ENCODE results near the gene ACSL1. TPM values are rescaled to one million over a fixed set of nuclear protein-coding genes. Genes with fewer than 3 reads are reported as not detected.
"Not testable (repeated sequence)": the region's sequence is repeated elsewhere in the genome, so short reads cannot be mapped to it uniquely, and the experiment has no call there.

The ACSL1 gene
- total RNA-seq, 1 donor from 2014 or later = 18.0 TPM

- no peak for DNase-seq (ENCODE audit: low spot score in 2 of 2, unreplicated experiment in 2 of 2)
- Mint-ChIP-seq H3K9me3 (no peaks in the 10 kb centered on the region), H3K4me1 (peaks cover 7% of the 10 kb centered on the region), H3K4me3 (no peak overlapping the region), H3K27ac (no peak overlapping the region), H3K27me3 (ENCODE audit: low read depth) (peaks cover 31% of the 10 kb centered on the region), H3K36me3 (no peaks in the 10 kb centered on the region)
- no peak for TF ChIP-seq CTCF (IDR thresholded peaks at IDR 0.05; ENCODE audit: unreplicated experiment)
These were observed 18.3 kb upstream of the ACSL1 start for GRCh38 chr4:184843984-184844554.

GRCh38 chr4:184839075-184839399 lies 13.3 kb upstream of the ACSL1 start:
- H3K27me3 Mint-ChIP-seq (ENCODE audit: low read depth) = peaks cover 19% of the 10 kb centered on the region
- not testable (repeated sequence) for H3K9me3 Mint-ChIP-seq

GRCh38 chr4:184838249-184839074 lies 12.7 kb upstream of the ACSL1 start:
- no peaks in the 10 kb centered on the region for H3K36me3 Mint-ChIP-seq
- peaks cover 18% of the 10 kb centered on the region for H3K27me3 Mint-ChIP-seq (ENCODE audit: low read depth)
- no peaks in the 10 kb centered on the region for H3K9me3 Mint-ChIP-seq
- peaks cover 5% of the 10 kb centered on the region for H3K4me1 Mint-ChIP-seq
- TF ChIP-seq CTCF (IDR thresholded peaks at IDR 0.05; ENCODE audit: unreplicated experiment) = no peak
- H3K4me3 Mint-ChIP-seq = no peak overlapping the region
- no peak overlapping the region for H3K27ac Mint-ChIP-seq
- DNase-seq (ENCODE audit: low spot score in 2 of 2, unreplicated experiment in 2 of 2) = no peak

More at GRCh38 chr4:184839075-184839399, 13.3 kb upstream of the ACSL1 start:
- H3K36me3 Mint-ChIP-seq; DNase-seq (ENCODE audit: low spot score in 2 of 2, unreplicated experiment in 2 of 2); H3K4me1 Mint-ChIP-seq; H3K27ac Mint-ChIP-seq; H3K4me3 Mint-ChIP-seq: not testable (repeated sequence)

GRCh38 chr4:184836613-184837012 lies 10.8 kb upstream of the ACSL1 start:
- Mint-ChIP-seq H3K4me3 (no peak overlapping the region), H3K27me3 (ENCODE audit: low read depth) (peaks cover 7% of the 10 kb centered on the region), H3K36me3 (no peaks in the 10 kb centered on the region), H3K27ac (no peak overlapping the region), H3K4me1 (peaks cover 5% of the 10 kb centered on the region), H3K9me3 (no peaks in the 10 kb centered on the region)
- no peak for DNase-seq (ENCODE audit: low spot score in 2 of 2, unreplicated experiment in 2 of 2)
- TF ChIP-seq CTCF (IDR thresholded peaks at IDR 0.05; ENCODE audit: unreplicated experiment) = no peak

- H3K27me3 Mint-ChIP-seq (ENCODE audit: low read depth) = peaks cover 22% of the 10 kb centered on the region
- TF ChIP-seq CTCF (IDR thresholded peaks at IDR 0.05; ENCODE audit: unreplicated experiment) = no peak
- H3K4me1 Mint-ChIP-seq = no peaks in the 10 kb centered on the region
- no peak for DNase-seq (ENCODE audit: low spot score in 2 of 2, unreplicated experiment in 2 of 2)
- no peaks in the 10 kb centered on the region for H3K36me3 Mint-ChIP-seq
- no peak overlapping the region for H3K27ac Mint-ChIP-seq
- no peaks in the 10 kb centered on the region for H3K9me3 Mint-ChIP-seq
- H3K4me3 Mint-ChIP-seq = no peak overlapping the region
These were observed 7.5 kb upstream of the ACSL1 start for GRCh38 chr4:184833046-184833838.

GRCh38 chr4:184831153-184831552 lies 5.4 kb upstream of the ACSL1 start:
- Mint-ChIP-seq H3K9me3 (no peaks in the 10 kb centered on the region), H3K4me3 (no peak overlapping the region), H3K4me1 (peaks cover 3% of the 10 kb centered on the region), H3K36me3 (no peaks in the 10 kb centered on the region), H3K27ac (no peak overlapping the region), H3K27me3 (ENCODE audit: low read depth) (peaks cover 41% of the 10 kb centered on the region)
- TF ChIP-seq CTCF (IDR thresholded peaks at IDR 0.05; ENCODE audit: unreplicated experiment) = no peak
- DNase-seq (ENCODE audit: low spot score in 2 of 2, unreplicated experiment in 2 of 2) = no peak

Data from mesothelial cell of epicardium (in vitro differentiated cells).